Adipocyte (in vitro differentiated cells): ENCODE measurements around the gene GRIA1.
"Not testable (repeated sequence)": the region's sequence is repeated elsewhere in the genome, so short reads cannot be mapped to it uniquely, and the experiment has no call there.

Experiments
- DNase-seq: peaks from one replicate; pipeline ENCODE4 v3.0.0-alpha.2; 2015; ENCODE audit warnings: low read depth
- H3K27me3 ChIP-seq: replicated peaks from 2 replicates; pipeline ENCODE4 v1.7.0; 2013; ENCODE audit warnings: mild to moderate bottlenecking, low read length, moderate library complexity; ENCODE audit not compliant: control insufficient read depth, insufficient read depth
- H3K36me3 ChIP-seq: 2 replicates; pipeline ENCODE4 v1.7.0; 2013; ENCODE audit warnings: low read length, mild to moderate bottlenecking, moderate library complexity; ENCODE audit not compliant: control insufficient read depth, insufficient read depth, severe bottlenecking
- H3K4me1 ChIP-seq: 2 replicates; pipeline ENCODE4 v1.7.0; 2013; ENCODE audit warnings: mild to moderate bottlenecking, low read length, moderate library complexity; ENCODE audit not compliant: control insufficient read depth, insufficient read depth
- H3K4me3 ChIP-seq: 2 replicates; pipeline ENCODE4 v1.7.0; 2013; ENCODE audit warnings: mild to moderate bottlenecking, low read length, moderate library complexity
- H3K9ac ChIP-seq: 2 replicates; pipeline ENCODE4 v1.7.0; 2013; ENCODE audit warnings: mild to moderate bottlenecking, low read length, moderate library complexity
- H3K9me3 ChIP-seq: 2 replicates; pipeline ENCODE4 v1.7.0; 2013; ENCODE audit warnings: mild to moderate bottlenecking, low read length, moderate library complexity; ENCODE audit not compliant: control insufficient read depth

Gene GRIA1

DNA sequence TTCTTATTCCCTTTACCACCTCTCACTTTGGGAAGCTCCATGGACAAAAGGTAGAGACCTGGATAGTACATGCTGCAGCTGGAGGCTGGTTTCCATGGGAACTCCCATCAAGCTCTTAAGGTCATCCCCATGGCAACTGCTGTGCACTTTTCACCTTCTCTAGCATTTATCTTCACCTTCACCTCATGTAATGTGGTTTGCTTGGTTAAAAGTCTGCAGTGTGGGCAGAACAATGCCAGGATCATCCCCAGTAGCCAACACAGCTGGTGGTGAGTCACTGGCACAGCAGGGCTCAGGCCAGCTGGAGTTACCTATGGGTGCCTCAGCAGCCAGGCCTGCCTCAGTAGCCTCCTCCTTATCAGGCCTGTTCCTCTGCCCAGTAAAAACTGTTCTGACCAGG, 210.5 kb downstream of the GRIA1 start:
- Histone ChIP-seq H3K27me3 (no peaks in the 10 kb centered on the region), H3K4me1 (no peaks in the 10 kb centered on the region), H3K9ac (no peak overlapping the region), H3K36me3 (no peaks in the 10 kb centered on the region), H3K4me3 (no peak overlapping the region), H3K9me3 (no peaks in the 10 kb centered on the region)
- DNase-seq, result no peak

DNA sequence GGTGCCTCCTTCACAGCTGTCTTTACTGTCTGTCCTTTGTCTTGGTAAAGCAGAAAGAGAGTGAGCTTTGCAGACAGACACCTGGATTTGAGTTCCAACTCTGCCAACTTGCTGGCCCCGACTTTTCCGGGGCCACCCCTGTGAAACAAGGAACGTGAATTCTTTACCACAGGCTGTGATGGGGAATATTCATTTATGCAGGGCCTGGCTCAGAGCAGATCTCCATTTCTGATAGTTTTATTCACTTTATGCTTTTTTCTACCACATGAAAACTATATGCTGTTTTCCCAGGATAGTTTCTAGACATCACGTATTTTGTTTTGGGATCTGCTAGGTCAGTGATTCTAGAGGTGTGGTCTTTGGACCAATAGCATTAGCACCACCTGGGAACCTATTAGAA, 211.8 kb downstream of the GRIA1 start:
- Histone ChIP-seq H3K27me3 (no peaks in the 10 kb centered on the region), H3K9ac (no peak overlapping the region), H3K9me3 (no peaks in the 10 kb centered on the region), H3K36me3 (no peaks in the 10 kb centered on the region), H3K4me1 (no peaks in the 10 kb centered on the region), H3K4me3 (no peak overlapping the region)
- DNase-seq, result no peak

DNA sequence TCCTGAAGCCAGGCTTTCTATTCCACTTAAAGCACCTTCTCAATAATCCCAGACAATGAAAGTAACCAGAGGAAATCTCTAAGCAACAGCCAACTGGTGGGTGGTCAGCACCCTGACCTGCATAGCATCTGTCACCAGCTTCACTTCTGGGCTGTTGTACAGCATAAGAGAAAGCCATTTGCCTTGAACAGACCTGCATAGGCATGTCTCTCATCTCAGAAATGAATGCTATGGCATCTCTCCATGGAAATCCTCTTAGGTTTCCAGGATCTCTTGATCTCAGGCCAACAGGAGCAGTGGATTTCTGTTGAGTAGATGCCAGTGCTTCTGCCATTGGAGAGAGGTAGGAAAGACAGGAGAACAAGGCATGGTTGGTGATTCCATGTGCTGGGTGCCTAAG, 213.6 kb downstream of the GRIA1 start:
- Histone ChIP-seq H3K27me3 (no peaks in the 10 kb centered on the region), H3K36me3 (no peaks in the 10 kb centered on the region), H3K4me3 (no peak overlapping the region), H3K4me1 (no peaks in the 10 kb centered on the region), H3K9ac (no peak overlapping the region), H3K9me3 (no peaks in the 10 kb centered on the region)
- DNase-seq, result no peak

DNA sequence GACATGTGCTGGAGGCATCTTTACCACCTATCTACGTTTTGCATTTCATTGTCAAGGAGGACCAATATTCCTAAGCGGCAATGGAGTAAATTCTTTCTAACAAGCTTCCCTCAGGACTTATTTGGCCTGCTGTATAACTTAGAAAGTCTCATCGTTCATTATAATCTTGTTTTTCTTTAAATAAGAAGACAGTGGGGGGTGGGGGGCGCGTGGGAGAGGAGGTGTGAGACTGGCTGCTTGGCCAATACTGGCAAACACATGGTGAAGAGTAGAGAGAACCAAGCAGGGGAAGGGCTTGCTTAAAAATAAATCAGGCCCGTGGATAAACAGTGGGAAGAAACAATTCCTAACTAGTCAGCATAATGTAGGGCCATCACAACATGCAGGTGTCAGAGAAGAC, 217.2 kb downstream of the GRIA1 start:
- H3K4me3 ChIP-seq, result no peak overlapping the region
- no peaks in the 10 kb centered on the region for H3K27me3 ChIP-seq
- DNase-seq, result no peak
- H3K9ac ChIP-seq, result no peak overlapping the region
- H3K4me1 ChIP-seq, result no peaks in the 10 kb centered on the region
- H3K36me3 ChIP-seq, result no peaks in the 10 kb centered on the region
- H3K9me3 ChIP-seq, result no peaks in the 10 kb centered on the region

DNA sequence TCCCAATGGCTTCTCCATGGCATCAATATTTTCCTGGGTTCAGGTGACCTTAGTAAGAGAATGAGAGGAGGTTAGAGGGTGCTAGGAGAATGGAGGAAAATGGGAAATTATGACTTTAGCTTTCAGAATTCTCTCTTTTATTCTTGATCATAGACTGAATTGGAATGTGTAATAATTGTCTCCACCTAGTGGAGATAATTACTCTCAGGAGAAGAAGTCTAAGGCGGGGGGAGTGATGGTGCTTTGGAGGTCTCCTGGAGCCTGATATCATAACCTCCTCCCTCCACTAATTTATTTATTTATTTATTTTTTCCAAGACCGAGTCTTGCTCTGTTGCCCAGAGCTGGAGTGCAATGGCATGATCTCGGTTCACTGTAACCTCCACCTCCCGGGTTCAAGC, 221.3 kb downstream of the GRIA1 start:
- no peak overlapping the region for H3K9ac ChIP-seq
- no peaks in the 10 kb centered on the region for H3K4me1 ChIP-seq
- H3K36me3 ChIP-seq, result no peaks in the 10 kb centered on the region
- H3K4me3 ChIP-seq, result no peak overlapping the region
- no peaks in the 10 kb centered on the region for H3K9me3 ChIP-seq
- H3K27me3 ChIP-seq, result no peaks in the 10 kb centered on the region
- DNase-seq, result peak; percentile 29

DNA sequence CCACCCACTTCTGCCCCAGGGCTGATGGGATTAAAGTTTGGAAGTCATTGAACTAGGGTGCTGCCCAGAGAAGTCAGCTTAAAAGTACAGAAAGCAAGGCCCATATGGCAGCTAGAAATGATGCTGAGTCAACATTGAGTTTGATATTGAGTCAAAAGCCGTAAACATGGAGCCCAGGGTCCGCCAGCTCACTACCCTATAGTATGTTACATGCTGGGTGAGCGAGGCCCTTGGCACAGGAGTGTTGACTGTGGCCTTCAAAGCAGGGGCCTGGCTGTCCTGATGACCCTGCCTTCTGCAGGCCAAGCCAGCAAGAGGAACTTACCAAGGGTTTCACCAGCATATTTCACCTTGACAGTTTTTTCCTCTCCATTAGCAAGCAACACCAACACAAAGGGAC, 222.5 kb downstream of the GRIA1 start:
- DNase-seq, result no peak
- Histone ChIP-seq H3K9ac (no peak overlapping the region), H3K4me1 (no peaks in the 10 kb centered on the region)

DNA sequence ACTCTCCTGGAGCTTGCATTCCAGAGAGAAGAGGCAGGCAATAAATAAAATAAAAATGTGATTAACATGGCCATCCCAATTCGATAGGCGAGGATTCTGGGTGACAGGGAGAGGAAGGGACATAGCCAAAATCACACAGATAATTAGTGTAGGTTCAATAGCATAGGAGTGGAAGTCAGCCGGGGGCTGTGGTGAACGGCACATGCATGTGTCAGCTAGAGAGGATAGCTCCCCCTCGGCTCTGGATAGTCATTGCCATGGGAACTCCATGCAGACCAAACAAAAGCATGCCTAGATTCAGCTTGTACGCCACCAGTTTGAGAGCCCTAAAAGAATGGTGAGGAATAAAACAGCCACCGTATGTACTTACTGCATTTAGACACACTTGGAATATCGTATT, 223.5 kb downstream of the GRIA1 start:
- no peak for DNase-seq
- Histone ChIP-seq H3K4me1 (no peaks in the 10 kb centered on the region), H3K27me3 (no peaks in the 10 kb centered on the region), H3K4me3 (no peak overlapping the region), H3K9ac (no peak overlapping the region), H3K36me3 (no peaks in the 10 kb centered on the region), H3K9me3 (no peaks in the 10 kb centered on the region)

More for the DNA sequence above, 222.5 kb downstream of the GRIA1 start:
- H3K9me3 ChIP-seq, result no peaks in the 10 kb centered on the region
- H3K4me3 ChIP-seq, result no peak overlapping the region
- no peaks in the 10 kb centered on the region for H3K36me3 ChIP-seq
- no peaks in the 10 kb centered on the region for H3K27me3 ChIP-seq

DNA sequence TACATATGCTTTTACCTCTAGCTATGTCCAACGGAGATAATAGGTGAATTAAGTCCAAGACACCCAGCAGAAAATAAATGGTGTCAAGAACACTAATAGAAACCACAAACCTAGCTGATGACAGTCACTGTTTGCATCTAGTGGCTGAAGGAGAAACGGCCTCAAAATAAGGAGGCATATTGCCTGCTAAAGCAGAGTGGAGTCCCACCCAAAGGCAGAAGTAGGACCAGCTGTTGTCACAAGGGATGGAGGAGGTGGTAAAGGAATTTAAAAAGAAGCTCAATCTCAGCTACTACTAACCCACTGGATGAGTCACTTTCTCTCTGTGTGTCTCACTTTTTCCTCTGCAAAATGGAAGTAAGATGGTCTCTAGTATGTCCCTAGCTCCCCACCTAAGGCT, 224.3 kb downstream of the GRIA1 start:
- Histone ChIP-seq H3K4me3 (no peak overlapping the region), H3K9me3 (no peaks in the 10 kb centered on the region), H3K36me3 (no peaks in the 10 kb centered on the region), H3K9ac (no peak overlapping the region), H3K27me3 (no peaks in the 10 kb centered on the region), H3K4me1 (no peaks in the 10 kb centered on the region)
- peak; percentile 9 for DNase-seq

DNA sequence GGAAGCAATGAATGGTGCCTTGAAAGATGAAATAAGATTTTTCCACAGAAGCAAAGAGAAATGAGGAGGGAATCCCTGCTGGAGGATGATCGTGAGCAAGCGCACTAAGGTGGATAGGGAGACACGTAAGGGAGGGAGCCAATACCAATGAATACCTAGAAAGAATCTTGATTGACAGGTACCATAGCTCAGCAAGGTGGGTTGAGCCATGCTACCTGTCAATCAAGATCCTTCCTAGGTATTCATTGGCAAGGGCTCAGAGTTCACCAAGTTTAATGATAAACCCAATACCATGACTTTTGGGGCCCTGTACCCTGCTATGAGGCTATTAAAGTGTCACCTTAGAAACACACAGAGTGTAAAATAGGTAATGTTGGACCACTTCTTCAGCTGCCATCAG, 226.8 kb downstream of the GRIA1 start:
- Histone ChIP-seq H3K4me1 (no peaks in the 10 kb centered on the region), H3K27me3 (no peaks in the 10 kb centered on the region), H3K9me3 (no peaks in the 10 kb centered on the region), H3K36me3 (no peaks in the 10 kb centered on the region), H3K9ac (no peak overlapping the region), H3K4me3 (no peak overlapping the region)
- no peak for DNase-seq

DNA sequence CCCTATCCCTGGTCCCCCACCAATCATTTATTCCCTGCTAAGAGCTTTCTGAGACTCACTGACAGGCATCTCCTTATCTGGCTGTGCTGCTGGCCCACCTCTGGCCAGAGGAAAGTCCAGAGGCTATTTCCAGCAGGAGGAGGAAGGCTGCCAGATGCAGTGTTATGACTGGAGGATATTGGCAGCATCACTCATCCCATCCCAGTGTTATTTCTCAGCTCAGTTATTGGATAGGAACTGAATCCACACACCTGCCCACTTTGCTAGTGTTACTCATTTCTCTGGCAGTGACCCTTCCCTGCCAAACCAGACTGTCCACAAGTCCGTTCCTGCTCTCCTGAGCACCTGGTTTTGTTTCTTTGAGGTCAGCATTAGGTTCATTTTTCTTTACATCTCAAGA, 228.2 kb downstream of the GRIA1 start:
- Histone ChIP-seq H3K27me3 (no peaks in the 10 kb centered on the region), H3K9me3 (no peaks in the 10 kb centered on the region), H3K36me3 (no peaks in the 10 kb centered on the region), H3K4me3 (no peak overlapping the region), H3K4me1 (no peaks in the 10 kb centered on the region), H3K9ac (no peak overlapping the region)
- no peak for DNase-seq

DNA sequence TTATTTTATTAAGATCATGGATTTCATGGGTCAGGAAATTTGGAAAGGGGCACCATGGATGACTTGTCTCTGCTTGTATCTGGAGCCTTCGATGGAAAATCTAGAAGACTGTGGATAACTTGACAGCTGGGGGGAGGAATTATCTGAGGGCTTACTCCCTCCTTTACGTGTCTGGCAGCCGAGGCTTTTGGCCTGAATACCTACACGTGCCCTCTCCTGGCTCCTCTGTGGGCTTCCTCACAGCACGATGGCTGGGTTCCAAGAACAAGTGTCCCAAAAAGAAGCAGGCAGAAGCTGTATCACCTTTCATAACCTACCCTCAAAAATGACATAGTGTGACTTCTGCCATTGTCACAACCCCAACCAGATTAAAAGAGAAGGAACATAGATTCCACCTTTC, 228.9 kb downstream of the GRIA1 start:
- H3K4me3 ChIP-seq, result no peak overlapping the region
- H3K27me3 ChIP-seq, result no peaks in the 10 kb centered on the region
- H3K4me1 ChIP-seq, result no peaks in the 10 kb centered on the region
- H3K36me3 ChIP-seq, result no peaks in the 10 kb centered on the region
- no peak overlapping the region for H3K9ac ChIP-seq
- H3K9me3 ChIP-seq, result no peaks in the 10 kb centered on the region
- no peak for DNase-seq

DNA sequence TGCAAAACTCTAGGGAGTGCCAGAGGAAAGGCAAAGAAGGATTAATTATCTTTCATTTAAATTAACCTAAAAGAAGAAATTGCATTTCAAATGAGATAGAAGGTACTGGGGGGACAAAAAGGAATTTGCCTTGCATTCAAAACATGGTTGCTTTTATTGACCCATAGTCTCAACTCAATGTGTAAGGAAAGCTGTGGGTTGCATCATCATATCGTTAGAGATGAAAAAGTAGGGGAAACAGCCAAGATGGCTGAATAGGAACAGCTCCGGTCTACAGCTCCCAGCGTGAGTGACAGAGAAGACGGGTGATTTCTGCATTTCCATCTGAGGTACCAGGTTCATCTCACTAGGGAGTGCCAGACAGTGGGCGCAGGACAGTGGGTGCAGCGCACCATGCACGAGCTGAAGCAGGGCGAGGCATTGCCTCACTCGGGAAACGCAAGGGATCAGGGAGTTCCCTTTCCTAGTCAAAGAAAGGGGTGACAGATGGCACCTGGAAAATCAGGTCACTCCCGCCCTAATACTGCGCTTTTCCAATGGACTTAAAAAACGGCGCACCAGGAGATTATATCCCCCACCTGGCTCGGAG, 232.6 kb downstream of the GRIA1 start:
- not testable (repeated sequence) for H3K9ac ChIP-seq, H3K9me3 ChIP-seq, H3K4me1 ChIP-seq

More for the DNA sequence above, 232.6 kb downstream of the GRIA1 start:
- H3K36me3 ChIP-seq, DNase-seq, H3K27me3 ChIP-seq, H3K4me3 ChIP-seq: not testable (repeated sequence)
